Measurements from ENCODE around the gene TBC1D19. TPM values are rescaled to one million over a fixed set of nuclear protein-coding genes. Genes with fewer than 3 reads are reported as not detected.
"Not testable (repeated sequence)": the region's sequence is repeated elsewhere in the genome, so short reads cannot be mapped to it uniquely, and the experiment has no call there.

Gene TBC1D19
- total RNA-seq, 4 donors from 2014 or later, result 9.5 to 24.9 (median 11.2) TPM

DNA sequence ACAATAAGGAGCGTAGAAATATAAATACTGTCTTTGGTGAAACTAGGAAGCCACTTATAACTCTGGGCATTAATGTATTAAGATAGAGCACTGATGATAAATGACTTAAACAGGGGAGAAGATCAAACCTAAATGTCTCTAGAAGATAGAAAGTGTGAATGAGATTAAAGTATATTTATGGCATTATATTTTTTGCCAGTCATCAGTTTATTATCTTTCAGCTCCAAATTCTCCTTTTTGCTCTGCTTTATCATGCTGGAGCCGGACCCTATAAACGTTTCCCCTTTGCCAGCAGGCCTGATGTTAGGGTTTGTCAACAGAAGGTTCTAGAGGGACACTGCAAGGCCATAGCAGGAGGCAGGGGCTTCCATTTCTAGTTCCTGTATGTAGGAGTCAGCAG is 76.4 kb downstream of the TBC1D19 start:
- no peak for DNase-seq (ENCODE audit: extremely low spot score)
- Histone ChIP-seq H3K27ac (replicated peaks in 1 of 4) (no peak overlapping the region), H3K9me3 (no peaks in the 10 kb centered on the region), H3K27me3 (no peaks in the 10 kb centered on the region), H3K4me3 (no peak overlapping the region), H3K4me1 (no peaks in the 10 kb centered on the region), H3K36me3 (peaks cover 10 to 29% (median 19%) of the 10 kb centered on the region in 4 donors)
- TF ChIP-seq EP300 (IDR thresholded peaks at IDR 0.05) (no peak), POLR2A (IDR thresholded peaks at IDR 0.05; ENCODE audit: low read depth) (no peak), POLR2AphosphoS5 (IDR thresholded peaks at IDR 0.05) (no peak)
- TF ChIP-seq, protein P1, sequence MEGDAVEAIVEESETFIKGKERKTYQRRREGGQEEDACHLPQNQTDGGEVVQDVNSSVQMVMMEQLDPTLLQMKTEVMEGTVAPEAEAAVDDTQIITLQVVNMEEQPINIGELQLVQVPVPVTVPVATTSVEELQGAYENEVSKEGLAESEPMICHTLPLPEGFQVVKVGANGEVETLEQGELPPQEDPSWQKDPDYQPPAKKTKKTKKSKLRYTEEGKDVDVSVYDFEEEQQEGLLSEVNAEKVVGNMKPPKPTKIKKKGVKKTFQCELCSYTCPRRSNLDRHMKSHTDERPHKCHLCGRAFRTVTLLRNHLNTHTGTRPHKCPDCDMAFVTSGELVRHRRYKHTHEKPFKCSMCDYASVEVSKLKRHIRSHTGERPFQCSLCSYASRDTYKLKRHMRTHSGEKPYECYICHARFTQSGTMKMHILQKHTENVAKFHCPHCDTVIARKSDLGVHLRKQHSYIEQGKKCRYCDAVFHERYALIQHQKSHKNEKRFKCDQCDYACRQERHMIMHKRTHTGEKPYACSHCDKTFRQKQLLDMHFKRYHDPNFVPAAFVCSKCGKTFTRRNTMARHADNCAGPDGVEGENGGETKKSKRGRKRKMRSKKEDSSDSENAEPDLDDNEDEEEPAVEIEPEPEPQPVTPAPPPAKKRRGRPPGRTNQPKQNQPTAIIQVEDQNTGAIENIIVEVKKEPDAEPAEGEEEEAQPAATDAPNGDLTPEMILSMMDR (IDR thresholded peaks at IDR 0.05), result no peak
- WGBS, result 93% methylated on average over 3 of the region's 3 CpGs
- intact Hi-C loops (cut with DNase I), result no loop called here

DNA sequence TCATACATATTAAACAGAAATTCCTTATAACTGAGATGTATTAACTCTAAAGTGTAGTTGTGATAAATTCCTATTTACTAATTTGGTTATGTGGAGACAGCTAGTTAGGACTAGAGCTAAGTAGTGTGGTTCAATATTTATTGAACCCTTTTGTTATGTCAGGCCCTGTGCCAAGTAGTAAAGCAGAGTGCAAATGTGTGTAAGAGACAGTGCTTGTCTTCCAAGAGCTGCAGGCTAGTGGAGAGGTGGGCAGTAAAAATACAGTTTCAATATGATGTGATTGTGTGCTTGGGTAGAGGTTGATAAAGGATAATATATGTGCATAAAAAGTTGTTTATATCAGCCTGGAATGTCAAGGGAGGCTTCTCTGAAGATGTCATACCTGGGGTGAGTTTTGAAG is 80.0 kb downstream of the TBC1D19 start:
- intact Hi-C loops (cut with DNase I), result no loop called here
- TF ChIP-seq POLR2A (IDR thresholded peaks at IDR 0.05; ENCODE audit: low read depth), result no peak

DNA sequence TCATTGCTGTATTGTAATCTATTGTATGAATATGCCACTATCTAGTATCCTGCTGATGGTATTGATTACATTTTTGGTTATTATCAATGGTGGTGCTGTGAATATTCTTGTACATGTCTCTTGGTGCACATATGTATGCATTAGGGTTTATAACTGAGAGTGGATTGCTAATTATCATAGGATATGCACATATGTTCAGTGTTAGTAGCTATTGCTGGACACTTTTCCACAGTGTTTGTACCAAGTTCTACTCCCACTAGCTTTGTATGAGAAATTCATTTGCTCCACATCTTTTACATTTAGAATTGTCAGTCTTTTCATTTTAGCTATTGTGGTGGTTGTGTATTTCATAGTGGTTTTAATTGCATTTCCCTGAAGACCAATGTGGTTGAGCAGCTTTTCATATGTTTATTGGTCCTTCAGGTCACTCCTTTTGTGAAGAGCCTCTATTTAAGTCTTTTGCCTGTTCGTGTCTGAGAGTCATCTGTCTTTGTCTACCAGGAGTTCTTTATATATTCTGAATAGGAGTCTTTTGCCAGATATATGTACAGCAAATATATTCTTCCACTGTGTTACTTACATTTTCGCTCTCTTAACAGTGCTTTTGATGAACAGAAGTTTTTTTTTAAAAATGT is 87.1 kb downstream of the TBC1D19 start:
- Histone ChIP-seq H3K4me3 (no peak overlapping the region), H3K27me3 (no peaks in the 10 kb centered on the region), H3K27ac (replicated peaks in 1 of 4) (no peak overlapping the region), H3K9me3 (no peaks in the 10 kb centered on the region), H3K4me1 (no peaks in the 10 kb centered on the region), H3K36me3 (peaks cover 0 to 9% (median 0%) of the 10 kb centered on the region in 4 donors)
- no peak for TF ChIP-seq POLR2AphosphoS5 (IDR thresholded peaks at IDR 0.05)
- no peak for TF ChIP-seq POLR2A (IDR thresholded peaks at IDR 0.05; ENCODE audit: low read depth)
- TF ChIP-seq, protein P1 (IDR thresholded peaks at IDR 0.05), result no peak
- TF ChIP-seq EP300 (IDR thresholded peaks at IDR 0.05), result no peak
- DNase-seq (ENCODE audit: extremely low spot score), result no peak
- intact Hi-C loops (cut with DNase I), result no loop called here
- WGBS, result 96% methylated on average over 2 of the region's 2 CpGs

More for the DNA sequence above, 80.0 kb downstream of the TBC1D19 start:
- no peaks in the 10 kb centered on the region for H3K9me3 ChIP-seq
- H3K4me1 ChIP-seq, result no peaks in the 10 kb centered on the region
- no peak overlapping the region for H3K27ac ChIP-seq (replicated peaks in 1 of 4)
- no peak for DNase-seq (ENCODE audit: extremely low spot score)
- H3K36me3 ChIP-seq, result peaks cover 4 to 19% (median 16%) of the 10 kb centered on the region in 4 donors
- no peak overlapping the region for H3K4me3 ChIP-seq
- no peaks in the 10 kb centered on the region for H3K27me3 ChIP-seq

DNA sequence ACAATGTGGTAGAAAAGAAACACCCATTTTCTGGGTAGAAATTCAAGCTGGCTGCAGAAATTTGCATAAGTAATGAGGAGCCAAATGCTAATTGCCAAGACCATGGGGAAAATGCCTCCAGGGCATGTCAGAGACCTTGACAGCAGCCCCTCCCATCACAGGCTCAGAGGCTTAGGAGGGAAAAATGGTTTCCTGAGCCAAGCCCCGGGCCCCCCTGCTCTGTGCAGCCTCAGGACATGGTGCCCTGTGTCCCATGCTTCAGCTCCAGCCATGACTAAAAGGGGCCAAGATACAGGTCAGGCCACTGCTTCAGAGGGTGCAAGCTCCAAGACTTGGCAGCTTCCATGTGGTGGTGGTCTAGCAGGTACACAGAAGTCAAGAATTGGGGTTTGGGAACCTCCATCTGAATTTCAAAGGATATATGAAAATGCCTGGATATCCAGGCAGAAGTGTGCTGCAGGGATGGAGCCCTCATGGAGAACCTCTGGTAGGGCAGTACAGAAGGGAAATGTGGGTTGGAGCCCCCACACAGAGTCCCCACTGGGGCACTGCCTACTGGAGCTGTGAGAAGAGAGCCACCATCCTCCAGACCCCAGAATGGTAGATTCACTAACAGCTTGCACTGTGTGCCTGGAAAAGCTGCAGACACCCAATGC is 95.3 kb downstream of the TBC1D19 start:
- WGBS, result 100% methylated on average over 1 of the region's 1 CpG

DNA sequence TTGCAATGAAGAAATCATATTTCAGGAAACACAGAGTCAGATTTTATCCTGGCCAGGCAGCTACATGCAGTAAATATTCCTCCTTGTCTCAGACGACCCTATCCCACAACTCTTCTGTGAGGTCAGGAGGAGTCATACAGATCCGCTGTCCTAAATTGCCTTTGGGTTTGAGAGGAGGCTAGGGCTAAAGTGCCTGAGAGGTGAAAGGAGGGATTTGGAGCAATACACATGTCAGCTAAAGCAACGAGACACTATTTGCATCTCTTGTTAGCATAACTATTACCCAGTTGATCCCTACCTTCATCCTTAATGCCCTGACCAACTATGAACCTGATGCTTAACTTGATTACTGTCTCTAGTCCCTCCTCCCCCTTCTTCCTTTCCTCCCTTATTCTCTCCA is 98.6 kb downstream of the TBC1D19 start:
- peaks cover 0 to 7% (median 2%) of the 10 kb centered on the region in 4 donors for H3K9me3 ChIP-seq
- WGBS, result 94% methylated on average over 3 of the region's 3 CpGs
- intact Hi-C loops (cut with DNase I), result no loop called here
- DNase-seq (ENCODE audit: extremely low spot score), result no peak
- no peaks in the 10 kb centered on the region for H3K4me1 ChIP-seq
- H3K4me3 ChIP-seq, result no peak overlapping the region
- H3K36me3 ChIP-seq, result peaks cover 0 to 35% (median 11%) of the 10 kb centered on the region in 4 donors
- H3K27ac ChIP-seq (replicated peaks in 1 of 4), result no peak overlapping the region
- no peaks in the 10 kb centered on the region for H3K27me3 ChIP-seq
- no peak for TF ChIP-seq POLR2AphosphoS5 (IDR thresholded peaks at IDR 0.05)
- no peak for TF ChIP-seq POLR2A (IDR thresholded peaks at IDR 0.05; ENCODE audit: low read depth)

More for the DNA sequence above, 95.3 kb downstream of the TBC1D19 start:
- DNase-seq (ENCODE audit: extremely low spot score); H3K4me1 ChIP-seq; H3K27me3 ChIP-seq; H3K9me3 ChIP-seq; H3K27ac ChIP-seq (replicated peaks in 1 of 4); H3K4me3 ChIP-seq; intact Hi-C loops (cut with DNase I): not testable (repeated sequence)
- H3K36me3 ChIP-seq, result peaks cover 0 to 23% (median 10%) of the 10 kb centered on the region in 4 donors

DNA sequence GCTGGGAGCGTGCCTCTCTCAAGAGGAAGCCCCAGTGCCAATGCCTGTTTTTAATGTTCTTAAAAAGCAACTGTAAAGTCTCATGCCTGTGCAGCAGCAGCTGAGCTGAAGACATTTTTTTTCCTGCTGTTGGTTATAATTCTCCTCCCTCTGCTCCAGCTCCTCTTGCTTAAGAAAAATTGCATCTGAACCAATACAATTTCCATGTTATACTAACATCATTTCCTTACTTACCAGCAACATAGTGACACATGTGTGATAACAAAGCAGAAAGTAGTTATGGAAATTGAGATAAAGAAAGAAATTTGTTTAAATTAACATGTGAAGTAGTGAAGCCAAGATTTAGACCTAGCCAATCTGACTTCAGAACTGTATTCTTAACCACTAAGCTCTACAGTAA is 101.4 kb downstream of the TBC1D19 start:
- intact Hi-C loops (cut with DNase I), result no loop called here
- WGBS, result 92% methylated on average over 1 of the region's 1 CpG

More for the DNA sequence above, 101.4 kb downstream of the TBC1D19 start:
- Histone ChIP-seq H3K27me3 (no peaks in the 10 kb centered on the region), H3K4me3 (no peak overlapping the region), H3K36me3 (peaks cover 0 to 37% (median 5%) of the 10 kb centered on the region in 4 donors), H3K9me3 (peaks cover 0 to 4% (median 0%) of the 10 kb centered on the region in 4 donors), H3K4me1 (no peaks in the 10 kb centered on the region), H3K27ac (replicated peaks in 1 of 4) (no peak overlapping the region)
- TF ChIP-seq, protein P1 (IDR thresholded peaks at IDR 0.05), result no peak
- TF ChIP-seq POLR2AphosphoS5 (IDR thresholded peaks at IDR 0.05), result no peak
- TF ChIP-seq POLR2A (IDR thresholded peaks at IDR 0.05; ENCODE audit: low read depth), result no peak
- TF ChIP-seq EP300 (IDR thresholded peaks at IDR 0.05), result no peak
- DNase-seq (ENCODE audit: extremely low spot score), result no peak
